H9 (cell line): ENCODE results near the gene SLC7A14. TPM values are rescaled to one million over a fixed set of nuclear protein-coding genes. Genes with fewer than 3 reads are reported as not detected.

Experiments
- DNase-seq: peaks from one replicate; pipeline ENCODE4 v3.0.0-alpha.2; 2017
- H2AFZ ChIP-seq: one replicate; pipeline ENCODE4 v1.6.1; 2013; ENCODE audit warnings: mild to moderate bottlenecking, low read length, control low read depth, moderate library complexity
- H2AK5ac ChIP-seq: 2 replicates; pipeline ENCODE4 v1.6.1; 2013; ENCODE audit warnings: low read length, control low read depth, mixed read lengths; ENCODE audit not compliant: insufficient read length
- H2BK120ac ChIP-seq: one replicate; pipeline ENCODE4 v1.6.1; 2013; ENCODE audit warnings: low read depth, mild to moderate bottlenecking, low read length, control low read depth, inconsistent platforms; ENCODE audit not compliant: poor library complexity, severe bottlenecking
- H2BK12ac ChIP-seq: 2 replicates; pipeline ENCODE4 v1.6.1; 2013; ENCODE audit warnings: low read length, control low read depth, mixed read lengths, low read depth; ENCODE audit not compliant: insufficient read length
- H2BK15ac ChIP-seq: 2 replicates; pipeline ENCODE4 v1.6.1; 2013; ENCODE audit warnings: low read depth, low read length, control low read depth
- H2BK20ac ChIP-seq: one replicate; pipeline ENCODE4 v1.6.1; 2013; ENCODE audit warnings: low read depth, mild to moderate bottlenecking, low read length, control low read depth, inconsistent platforms; ENCODE audit not compliant: poor library complexity, severe bottlenecking
- H2BK5ac ChIP-seq: 2 replicates; pipeline ENCODE4 v1.6.1; 2013; ENCODE audit warnings: low read length, control low read depth, mixed read lengths; ENCODE audit not compliant: insufficient read length
- H3K14ac ChIP-seq: 2 replicates; pipeline ENCODE4 v1.6.1; 2013; ENCODE audit warnings: low read length, control low read depth; ENCODE audit not compliant: insufficient read depth
- H3K18ac ChIP-seq: 2 replicates; pipeline ENCODE4 v1.6.1; 2013; ENCODE audit warnings: low read depth, mild to moderate bottlenecking, mixed read lengths, low read length, control low read depth; ENCODE audit not compliant: insufficient read length
- H3K23ac ChIP-seq: 2 replicates; pipeline ENCODE4 v1.6.1; 2013; ENCODE audit warnings: low read length, control low read depth, mixed read lengths, low read depth; ENCODE audit not compliant: insufficient read length
- H3K23me2 ChIP-seq: 2 replicates; pipeline ENCODE4 v1.6.1; 2013; ENCODE audit warnings: low read depth, mild to moderate bottlenecking, mixed read lengths, low read length, control low read depth; ENCODE audit not compliant: insufficient read length, poor library complexity, severe bottlenecking
- H3K27ac ChIP-seq: 2 replicates; pipeline ENCODE4 v1.5.1; 2013; ENCODE audit warnings: low read length, control low read depth, mixed read lengths, low read depth; ENCODE audit not compliant: insufficient read length
- H3K27me3 ChIP-seq: 2 replicates; pipeline ENCODE4 v1.6.1; 2013; ENCODE audit warnings: low read length, control low read depth, inconsistent platforms; ENCODE audit not compliant: insufficient read depth
- H3K4ac ChIP-seq: 2 replicates; pipeline ENCODE4 v1.6.1; 2013; ENCODE audit warnings: low read depth, mild to moderate bottlenecking, control low read depth, inconsistent platforms, low read length, moderate library complexity
- H3K4me1 ChIP-seq: 2 replicates; pipeline ENCODE4 v1.6.1; 2013; ENCODE audit warnings: low read length, control low read depth, inconsistent platforms; ENCODE audit not compliant: insufficient read depth
- H3K4me2 ChIP-seq: 2 replicates; pipeline ENCODE4 v1.6.1; 2013; ENCODE audit warnings: low read length, control low read depth, mixed read lengths; ENCODE audit not compliant: insufficient read length, insufficient read depth
- H3K56ac ChIP-seq: 2 replicates; pipeline ENCODE4 v1.6.1; 2013; ENCODE audit warnings: low read depth, mild to moderate bottlenecking, mixed read lengths, low read length, control low read depth; ENCODE audit not compliant: insufficient read length
- H3K79me1 ChIP-seq: 2 replicates; pipeline ENCODE4 v1.6.1; 2013; ENCODE audit warnings: low read depth, mild to moderate bottlenecking, moderate library complexity, low read length, control low read depth, inconsistent platforms; ENCODE audit not compliant: insufficient read depth, poor library complexity, severe bottlenecking
- H3K79me2 ChIP-seq: 2 replicates; pipeline ENCODE4 v1.6.1; 2013; ENCODE audit warnings: low read length, control low read depth, inconsistent platforms; ENCODE audit not compliant: insufficient read depth
- H3K9ac ChIP-seq: 2 replicates; pipeline ENCODE4 v1.6.1; 2013; ENCODE audit warnings: low read length, control low read depth, mixed read lengths; ENCODE audit not compliant: insufficient read length; ENCODE audit errors: extremely low read depth
- H3K9me3 ChIP-seq: one replicate; pipeline ENCODE4 v1.6.1; 2013; ENCODE audit warnings: low read depth, low read length, inconsistent platforms; ENCODE audit not compliant: control insufficient read depth
- H3T11ph ChIP-seq: one replicate; pipeline ENCODE4 v1.6.1; 2013; ENCODE audit warnings: mild to moderate bottlenecking, low read length, control low read depth, inconsistent platforms
- H4K20me1 ChIP-seq: one replicate; pipeline ENCODE4 v1.6.1; 2013; ENCODE audit not compliant: control insufficient read depth, insufficient read length, insufficient read depth
- H4K5ac ChIP-seq: 2 replicates; pipeline ENCODE4 v1.6.1; 2013; ENCODE audit warnings: low read depth, mild to moderate bottlenecking, mixed read lengths, low read length, control low read depth; ENCODE audit not compliant: insufficient read length
- H4K8ac ChIP-seq: replicated peaks from 2 replicates; pipeline ENCODE4 v1.6.1; 2013; ENCODE audit warnings: low read length, control low read depth, mixed read lengths, low read depth; ENCODE audit not compliant: insufficient read length
- H4K91ac ChIP-seq: 2 replicates; pipeline ENCODE4 v1.6.1; 2013; ENCODE audit warnings: low read depth, mild to moderate bottlenecking, moderate library complexity, mixed read lengths, low read length, control low read depth; ENCODE audit not compliant: insufficient read length
- H3K27ac Mint-ChIP-seq, 3 experiments: 2 replicates in 2 of 3; 3 replicates in 1 of 3; pipeline ENCODE4 v1.8.0; 2020 to 2021; ENCODE audit warnings: mixed read lengths in 3 of 3, mild to moderate bottlenecking in 1 of 3, moderate library complexity in 1 of 3
- H3K27me3 Mint-ChIP-seq: 2 replicates; pipeline ENCODE4 v1.8.0; 2021; ENCODE audit warnings: low read depth, mild to moderate bottlenecking, moderate library complexity, mixed read lengths
- H3K36me3 Mint-ChIP-seq, 3 experiments: 2 replicates in 2 of 3; 3 replicates in 1 of 3; pipeline ENCODE4 v1.8.0; 2020 to 2021; ENCODE audit warnings: low read depth in 3 of 3, mixed read lengths in 3 of 3; ENCODE audit not compliant: insufficient read depth in 1 of 3
- H3K4me1 Mint-ChIP-seq, 2 experiments: 2 replicates each; pipeline ENCODE4 v1.8.0; 2020; ENCODE audit warnings: mixed read lengths in 2 of 2
- H3K4me3 Mint-ChIP-seq, 2 experiments: 2 replicates in 1 of 2; 3 replicates in 1 of 2; pipeline ENCODE4 v1.8.0; 2020 to 2021; ENCODE audit warnings: mild to moderate bottlenecking in 2 of 2, mixed read lengths in 2 of 2, moderate library complexity in 1 of 2
- H3K9me3 Mint-ChIP-seq, 2 experiments: 2 replicates in 1 of 2; 3 replicates in 1 of 2; pipeline ENCODE4 v1.8.0; 2020; ENCODE audit warnings: mild to moderate bottlenecking in 2 of 2, mixed read lengths in 2 of 2, moderate library complexity in 1 of 2
- WGBS: extraction: QIAGEN DNeasy Blood & Tissue Kit; methylation state at CpG from one replicate; pipeline ENCODE4 v1.1.7; 2013; ENCODE audit warnings: missing lambda C conversion rate, low lambda C conversion rate, mixed read lengths; ENCODE audit not compliant: insufficient read length; ENCODE audit errors: extremely low coverage; 5-methylcytosine and 5-hydroxymethylcytosine counted together
- total RNA-seq: library from RNA; stranded (reverse); gene quantifications from 2 replicates; pipeline ENCODE4 v1.2.1, GENCODE V29; 2021
- TF ChIP-seq, protein P1 (sequence below): fragments of 200-600 bp; sonication (generic); conservative IDR thresholded peaks from 3 replicates; pipeline ENCODE4 v1.8.0; 2021; ENCODE audit warnings: antibody characterized with exemption, mild to moderate bottlenecking

The SLC7A14 gene
- total RNA-seq, 1 experiment from 2014 or later = 0.42 TPM

DNA sequence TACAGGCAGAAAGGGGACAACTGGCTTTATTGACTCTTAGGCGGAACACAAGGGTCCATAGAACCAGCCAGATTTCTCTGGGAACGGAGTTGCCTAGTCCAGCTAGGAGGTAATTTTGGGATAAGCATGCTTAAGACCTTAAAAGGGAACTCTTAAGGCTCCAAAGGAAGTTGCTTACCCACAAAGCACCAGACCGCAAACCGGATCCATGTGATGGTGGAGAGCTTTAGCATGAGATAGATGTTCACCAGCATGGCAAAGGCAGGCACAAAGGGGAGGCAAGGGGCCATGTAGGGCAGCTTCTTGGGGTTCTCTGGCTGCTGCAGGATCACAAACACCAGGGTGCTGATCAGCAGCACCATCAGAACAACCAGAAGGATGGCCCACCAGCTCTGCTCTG lies 105.8 kb downstream of the SLC7A14 start:
- Histone ChIP-seq H3K4ac (no peak overlapping the region), H3K23ac (no peak overlapping the region), H2AFZ (no peak overlapping the region), H2BK5ac (no peak overlapping the region), H3K9me3 (no peaks in the 10 kb centered on the region), H3K27me3 (no peaks in the 10 kb centered on the region), H3K9ac (no peak overlapping the region), H3K18ac (no peak overlapping the region), H3K79me2 (no peaks in the 10 kb centered on the region), H3K27ac (no peak overlapping the region), H2AK5ac (no peak overlapping the region), H3K23me2 (no peaks in the 10 kb centered on the region), H3K79me1 (no peaks in the 10 kb centered on the region), H2BK20ac (no peak overlapping the region), H2BK120ac (no peak overlapping the region), H3K14ac (no peak overlapping the region), H4K20me1 (no peaks in the 10 kb centered on the region), H4K8ac (no peak overlapping the region), H3K4me2 (no peak overlapping the region), H4K91ac (no peak overlapping the region), H3T11ph (no peak overlapping the region), H3K4me1 (no peaks in the 10 kb centered on the region), H2BK12ac (no peak overlapping the region), H3K56ac (no peak overlapping the region), H2BK15ac (no peak overlapping the region), H4K5ac (no peak overlapping the region)
- H3K27ac Mint-ChIP-seq = no peak overlapping the region
- H3K9me3 Mint-ChIP-seq = peaks cover 0 to 2% of the 10 kb centered on the region in 2 experiments; a peak in 1 of 5 replicates
- H3K4me1 Mint-ChIP-seq = peaks cover 14 to 17% of the 10 kb centered on the region in 2 experiments
- TF ChIP-seq, protein P1, sequence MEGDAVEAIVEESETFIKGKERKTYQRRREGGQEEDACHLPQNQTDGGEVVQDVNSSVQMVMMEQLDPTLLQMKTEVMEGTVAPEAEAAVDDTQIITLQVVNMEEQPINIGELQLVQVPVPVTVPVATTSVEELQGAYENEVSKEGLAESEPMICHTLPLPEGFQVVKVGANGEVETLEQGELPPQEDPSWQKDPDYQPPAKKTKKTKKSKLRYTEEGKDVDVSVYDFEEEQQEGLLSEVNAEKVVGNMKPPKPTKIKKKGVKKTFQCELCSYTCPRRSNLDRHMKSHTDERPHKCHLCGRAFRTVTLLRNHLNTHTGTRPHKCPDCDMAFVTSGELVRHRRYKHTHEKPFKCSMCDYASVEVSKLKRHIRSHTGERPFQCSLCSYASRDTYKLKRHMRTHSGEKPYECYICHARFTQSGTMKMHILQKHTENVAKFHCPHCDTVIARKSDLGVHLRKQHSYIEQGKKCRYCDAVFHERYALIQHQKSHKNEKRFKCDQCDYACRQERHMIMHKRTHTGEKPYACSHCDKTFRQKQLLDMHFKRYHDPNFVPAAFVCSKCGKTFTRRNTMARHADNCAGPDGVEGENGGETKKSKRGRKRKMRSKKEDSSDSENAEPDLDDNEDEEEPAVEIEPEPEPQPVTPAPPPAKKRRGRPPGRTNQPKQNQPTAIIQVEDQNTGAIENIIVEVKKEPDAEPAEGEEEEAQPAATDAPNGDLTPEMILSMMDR = no peak
- peaks cover 0 to 4% (median 0%) of the 10 kb centered on the region in 3 experiments; a peak in 2 of 7 replicates for H3K36me3 Mint-ChIP-seq
- DNase-seq = no peak
- no CpG with 5 or more reads among the region's 4 CpGs for WGBS
- no peaks in the 10 kb centered on the region; the same call in 1 of the 2 replicates for H3K27me3 Mint-ChIP-seq
- no peak overlapping the region for H3K4me3 Mint-ChIP-seq
